K562 (cell line): ENCODE results near the gene JAG2. TPM values are rescaled to one million over a fixed set of nuclear protein-coding genes. Genes with fewer than 3 reads are reported as not detected.

Experiments used
- ATAC-seq: fragments of 200-7000 bp; cut with Tn5 transposase; 3 replicates; pipeline ENCODE4 v1.9.1; 2020; ENCODE audit warnings: moderate library complexity
- BruUV-seq: library from RNA; stranded (reverse); fragments of 400-500 nt; replicated peaks from 2 replicates; lab custom pipeline; 2021; lab: Mats Ljungman, UMichigan
- CTCF ChIA-PET: fragments of 300-600 bp; formaldehyde crosslinking; extraction: SDS; loops from one replicate; lab custom pipeline; 2021; ENCODE audit warnings: low intra/inter-chr PET ratio; lab: Yijun Ruan, JAX
- POLR2A ChIA-PET: fragments of 300-600, 350-650 bp; sonication (Branson Sonifier 250); formaldehyde crosslinking; extraction: SDS; loops from one replicate; lab custom pipeline; 2021; ENCODE audit warnings: antibody characterized with exemption, inconsistent platforms; lab: Yijun Ruan, JAX
- DNase-seq, 4 experiments: peaks; one replicate each; pipeline versions ENCODE4 v3.0.0 to v3.0.0-alpha.2; 2011 to 2018; ENCODE audit warnings: low spot score in 3 of 4, mixed read lengths in 3 of 4; ENCODE audit errors: extremely low read depth in 1 of 4
- FAIRE-seq: peaks from 2 replicates; lab custom pipeline; 2011; peaks lifted over from hg19 to GRCh38; lab: Jason Lieb, UNC
- H2AFZ ChIP-seq: 2 replicates; pipeline ENCODE4 v1.6.0; 2011; ENCODE audit warnings: low read depth, low read length, control low read depth, inconsistent platforms
- H3K27ac ChIP-seq: fragments of 200-600 bp; 3 replicates; pipeline ENCODE4 v1.8.0; 2011; ENCODE audit warnings: low read depth, mild to moderate bottlenecking, control low read depth, inconsistent platforms, low read length, moderate library complexity, mixed read lengths; ENCODE audit errors: extremely low read depth
- H3K27me3 ChIP-seq, 2 experiments: fragments of 300-600 bp in 1 of 2; 2 replicates in 1 of 2; 3 replicates in 1 of 2; pipeline versions ENCODE4 v1.6.0 to v1.8.0; 2011; ENCODE audit warnings: inconsistent platforms in 2 of 2, low read length in 2 of 2, mild to moderate bottlenecking in 1 of 2, mixed read lengths in 1 of 2, moderate library complexity in 1 of 2; ENCODE audit not compliant: control insufficient read depth in 2 of 2, insufficient read depth in 2 of 2
- H3K36me3 ChIP-seq: fragments of 300-600 bp; 3 replicates; pipeline ENCODE4 v1.8.0; 2011; ENCODE audit warnings: mild to moderate bottlenecking, low read length, inconsistent platforms; ENCODE audit not compliant: control insufficient read depth, insufficient read depth
- H3K4me1 ChIP-seq, 2 experiments: fragments of 200-600 bp in 1 of 2; replicated peaks in 1 of 2; 2 replicates in 1 of 2; 3 replicates in 1 of 2; pipeline versions ENCODE4 v1.5.1 to v1.8.0; 2011; ENCODE audit warnings: inconsistent platforms in 2 of 2, low read length in 2 of 2, mild to moderate bottlenecking in 1 of 2, mixed read lengths in 1 of 2, moderate library complexity in 1 of 2; ENCODE audit not compliant: control insufficient read depth in 2 of 2, insufficient read depth in 2 of 2
- H3K4me2 ChIP-seq: 2 replicates; pipeline ENCODE4 v1.6.1; 2011; ENCODE audit warnings: low read length, control low read depth, inconsistent platforms, mixed read lengths; ENCODE audit not compliant: insufficient read depth
- H3K4me3 ChIP-seq: fragments of 200-600 bp; sonication (generic), shearing (Covaris generic); 2 replicates; pipeline ENCODE4 v1.5.1; 2016; ENCODE audit warnings: control low read depth, inconsistent platforms
- H3K79me2 ChIP-seq: fragments of 200-600 bp; 3 replicates; pipeline ENCODE4 v1.8.0; 2011; ENCODE audit warnings: low read length, inconsistent platforms; ENCODE audit not compliant: control insufficient read depth, insufficient read depth
- H3K9ac ChIP-seq, 2 experiments: 2 replicates each; pipeline versions ENCODE4 v1.6.0 to v1.6.1; 2011; ENCODE audit warnings: low read depth in 2 of 2, low read length in 2 of 2, control low read depth in 1 of 2, inconsistent platforms in 1 of 2, mild to moderate bottlenecking in 1 of 2, mixed read lengths in 1 of 2; ENCODE audit not compliant: insufficient read depth in 1 of 2
- H3K9me1 ChIP-seq: one replicate; pipeline ENCODE4 v1.6.0; 2011; ENCODE audit warnings: inconsistent platforms, mild to moderate bottlenecking, low read length, moderate library complexity; ENCODE audit not compliant: control insufficient read depth, insufficient read depth
- H3K9me3 ChIP-seq: replicated peaks from 2 replicates; pipeline ENCODE4 v1.5.1; 2011; ENCODE audit warnings: low read depth, low read length, inconsistent platforms; ENCODE audit not compliant: control insufficient read depth, insufficient read depth
- H4K20me1 ChIP-seq: replicated peaks from 2 replicates; pipeline ENCODE4 v1.6.1; 2011; ENCODE audit warnings: low read length, inconsistent platforms, mixed read lengths; ENCODE audit not compliant: control insufficient read depth, insufficient read depth
- ATF2 ChIP-seq: sonication (generic); formaldehyde crosslinking; IDR thresholded peaks from 2 replicates; pipeline ENCODE4 v1.8.1; 2022; ENCODE audit warnings: missing genetic modification reagents
- HIVEP1 ChIP-seq: fragments of 250-450 bp; sonication (Bioruptor Pico); IDR thresholded peaks from 2 replicates; pipeline ENCODE4 v1.4.0; 2020; ENCODE audit warnings: mild to moderate bottlenecking
- PHF21A ChIP-seq: fragments of 450-650 bp; IDR thresholded peaks from 2 replicates; pipeline ENCODE4 v1.6.1; 2017; ENCODE audit warnings: low read depth, borderline replicate concordance
- RB1 ChIP-seq: fragments of 450-650 bp; IDR thresholded peaks from 2 replicates; pipeline ENCODE4 v1.6.1; 2017; ENCODE audit warnings: low read depth, mild to moderate bottlenecking
- SRSF1 ChIP-seq: fragments of 200-400 bp; formaldehyde crosslinking; IDR thresholded peaks from 2 replicates; pipeline ENCODE4 v1.6.1; 2017; ENCODE audit warnings: mild to moderate bottlenecking, low read depth, low read length, moderate library complexity
- TOE1 ChIP-seq, 2 experiments: fragments of 450-650 bp in 1 of 2; sonication (generic) in 1 of 2; formaldehyde crosslinking in 1 of 2; IDR thresholded peaks; 2 replicates each; pipeline versions ENCODE4 v1.7.1 to v1.8.0; 2016 to 2022; ENCODE audit warnings: borderline replicate concordance in 2 of 2, mild to moderate bottlenecking in 2 of 2, antibody characterized with exemption in 1 of 2, inconsistent platforms in 1 of 2, low read depth in 1 of 2, missing genetic modification reagents in 1 of 2, moderate library complexity in 1 of 2
- ZNF644 ChIP-seq: fragments of 200-800 bp; sonication (Bioruptor generic); IDR thresholded peaks from 2 replicates; pipeline ENCODE4 v1.6.1; 2016; ENCODE audit warnings: low read depth, missing genetic modification characterization, missing compliant biosample characterization
- WGBS: fragments of 100-300 bp; shearing (Covaris generic); methylation state at CpG from one replicate; pipeline ENCODE4 v1.1.6; 2016; ENCODE audit warnings: low coverage, mixed read lengths; ENCODE audit not compliant: insufficient coverage; ENCODE audit errors: missing lambda C conversion rate; 5-methylcytosine and 5-hydroxymethylcytosine counted together
- in situ Hi-C: fragments of 300-500 bp; cut with MboI; formaldehyde crosslinking; loops from 4 replicates; pipeline ENCODE4 v1.15.0; 2018; ENCODE audit warnings: inconsistent platforms, mixed read lengths
- intact Hi-C: fragments of 100-400 bp; cut with micrococcal nuclease; formaldehyde crosslinking; loops from 2 replicates; pipeline ENCODE4 v1.14.2; 2022
- polyA plus RNA-seq, 8 experiments: library from polyadenylated mRNA; depleted of rRNA in 4 of 8; stranded (reverse) in 5 of 8; unstranded in 3 of 8; fragments of >200 nt; fragmentation: Nextera tagmentation in 2 of 8; fragmentation: Illumina TruSeq in 1 of 8; extraction: Ambion mirVana in 2 of 8; extraction: Trizol in 1 of 8; gene quantifications; 2 replicates each; pipeline versions ENCODE4 v1.2.1 to v1.2.3, GENCODE V29; 2011 to 2014; ENCODE audit warnings: inconsistent platforms in 1 of 8, missing spikeins in 1 of 8
- total RNA-seq, 7 experiments: library from RNA; depleted of rRNA in 6 of 7; stranded (reverse); fragments of >200 nt in 6 of 7; fragmentation: Illumina TruSeq in 2 of 7; extraction: Trizol in 2 of 7; gene quantifications; 2 replicates each; pipeline versions ENCODE4 v1.2.1 to v1.2.3, GENCODE V29; 2011 to 2021; ENCODE audit warnings: low replicate concordance in 1 of 7
- TF ChIP-seq, protein P1 (sequence below): fragments of 450-650 bp; formaldehyde crosslinking; IDR thresholded peaks from 2 replicates; pipeline ENCODE4 v1.4.0; 2022; ENCODE audit warnings: mild to moderate bottlenecking, moderate library complexity
- TF ChIP-seq, protein P2 (sequence below): fragments of 250-450 bp; sonication (Bioruptor Pico); IDR thresholded peaks from 2 replicates; pipeline ENCODE4 v1.8.0; 2021; ENCODE audit warnings: mild to moderate bottlenecking, moderate library complexity

Gene JAG2
- total and polyA plus RNA-seq, 9 of the 15 experiments (the other 6 are each of a cell fraction or from before 2014, with no cell fraction given) = 0.25 to 48.4 (median 8.6) TPM

DNA sequence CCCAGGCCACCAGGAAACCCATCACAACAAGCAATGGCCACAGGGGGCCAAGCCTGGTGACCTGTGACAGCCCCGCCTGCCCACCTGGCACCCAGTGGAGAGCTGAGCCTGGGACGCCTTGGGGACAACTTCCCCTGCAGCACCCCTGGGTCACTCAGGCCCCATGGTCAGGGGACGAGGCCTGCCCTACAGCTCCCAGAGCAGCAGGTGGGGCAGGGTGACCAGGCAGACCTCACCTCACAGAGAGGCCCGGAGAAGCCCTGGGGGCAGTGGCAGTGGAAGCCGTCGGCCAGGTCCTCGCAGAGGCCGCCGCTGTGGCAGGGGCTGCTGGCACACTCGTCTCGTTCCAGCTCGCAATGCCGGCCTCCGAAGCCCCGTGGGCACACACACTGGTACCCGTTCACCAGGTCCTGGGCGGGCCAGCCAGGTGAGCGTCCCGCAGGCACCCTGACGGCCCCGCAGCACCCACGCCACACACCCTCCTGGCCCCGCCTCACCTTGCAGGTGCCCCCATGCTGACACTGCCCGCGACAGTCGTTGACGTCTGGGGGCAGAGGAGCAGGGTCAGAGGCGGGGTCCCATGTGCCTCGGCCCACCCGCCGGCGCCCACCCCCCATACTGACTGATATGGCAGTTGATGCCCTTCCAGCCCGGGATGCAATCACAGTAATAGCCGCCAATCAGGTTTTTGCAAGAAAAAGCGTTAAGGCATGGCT lies 18.1 kb downstream of the JAG2 start:
- Histone ChIP-seq H3K27me3 (no peaks in the 10 kb centered on the region), H3K9me1 (no peaks in the 10 kb centered on the region), H3K9me3 (no peaks in the 10 kb centered on the region), H3K4me2 (no peak overlapping the region), H2AFZ (no peak overlapping the region), H4K20me1 (no peaks in the 10 kb centered on the region), H3K79me2 (no peaks in the 10 kb centered on the region), H3K27ac (no peak overlapping the region), H3K4me1 (peaks cover 0 to 18% of the 10 kb centered on the region in 2 experiments; a peak in 1 of 5 replicates), H3K4me3 (no peak overlapping the region), H3K36me3 (peaks cover 26% of the 10 kb centered on the region; the same call in 1 of the 3 replicates), H3K9ac (no peak overlapping the region)
- no peak for DNase-seq
- intact Hi-C loops = no loop called here
- no TSS peak for BruUV-seq
- TF ChIP-seq SRSF1 (no peak), HIVEP1 (CRISPR knock-in tag) (no peak), PHF21A (no peak), TOE1 (IDR thresholded peaks at IDR 0.05; ENCODE audit: borderline replicate concordance) (no peak), TOE1 (CRISPR knock-in tag; IDR thresholded peaks at IDR 0.05; ENCODE audit: borderline replicate concordance, low read depth) (no peak), ATF2 (CRISPR knock-in tag) (no peak), RB1 (no peak), ZNF644 (tag) (no peak)
- TF ChIP-seq, protein P1, sequence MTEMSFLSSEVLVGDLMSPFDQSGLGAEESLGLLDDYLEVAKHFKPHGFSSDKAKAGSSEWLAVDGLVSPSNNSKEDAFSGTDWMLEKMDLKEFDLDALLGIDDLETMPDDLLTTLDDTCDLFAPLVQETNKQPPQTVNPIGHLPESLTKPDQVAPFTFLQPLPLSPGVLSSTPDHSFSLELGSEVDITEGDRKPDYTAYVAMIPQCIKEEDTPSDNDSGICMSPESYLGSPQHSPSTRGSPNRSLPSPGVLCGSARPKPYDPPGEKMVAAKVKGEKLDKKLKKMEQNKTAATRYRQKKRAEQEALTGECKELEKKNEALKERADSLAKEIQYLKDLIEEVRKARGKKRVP (CRISPR knock-in tag) = no peak
- TF ChIP-seq, protein P2, sequence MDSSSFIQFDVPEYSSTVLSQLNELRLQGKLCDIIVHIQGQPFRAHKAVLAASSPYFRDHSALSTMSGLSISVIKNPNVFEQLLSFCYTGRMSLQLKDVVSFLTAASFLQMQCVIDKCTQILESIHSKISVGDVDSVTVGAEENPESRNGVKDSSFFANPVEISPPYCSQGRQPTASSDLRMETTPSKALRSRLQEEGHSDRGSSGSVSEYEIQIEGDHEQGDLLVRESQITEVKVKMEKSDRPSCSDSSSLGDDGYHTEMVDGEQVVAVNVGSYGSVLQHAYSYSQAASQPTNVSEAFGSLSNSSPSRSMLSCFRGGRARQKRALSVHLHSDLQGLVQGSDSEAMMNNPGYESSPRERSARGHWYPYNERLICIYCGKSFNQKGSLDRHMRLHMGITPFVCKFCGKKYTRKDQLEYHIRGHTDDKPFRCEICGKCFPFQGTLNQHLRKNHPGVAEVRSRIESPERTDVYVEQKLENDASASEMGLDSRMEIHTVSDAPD = no peak
- ChIA-PET CTCF (no interaction called here), POLR2A (no interaction called here)
- in situ Hi-C loops = no loop called here
- no peak for FAIRE-seq
- ATAC-seq = no peak
- 84% methylated on average over 6 of the region's 35 CpGs for WGBS
